ENCODE measurements around the gene PTPRN. TPM values are rescaled to one million over a fixed set of nuclear protein-coding genes. Genes with fewer than 3 reads are reported as not detected.
A peak's percentile ranks its signal among the peaks of the same experiment; 100 is the strongest.

PTPRN gene
- total and polyA plus RNA-seq, 3 donors from 2014 or later = 1.7 to 6.0 (median 3.5) TPM

GRCh38 chr2:219308142-219309101, 779 bp downstream of the PTPRN start:
- Histone ChIP-seq H3K9me3 (no peaks in the 10 kb centered on the region), H3K36me3 (ENCODE audit: low read depth, missing control alignments) (no peaks in the 10 kb centered on the region), H3K27me3 (no peaks in the 10 kb centered on the region), H3K27ac (no peak overlapping the region), H3K4me3 (peak overlapping the region in 1 of 2 donors; percentile 17), H3K4me1 (no peaks in the 10 kb centered on the region)
- peak; percentile 76 for DNase-seq
- intact Hi-C loops (cut with DNase I; ENCODE audit: low total_unique reads) = no loop called here
- TF ChIP-seq CTCF (IDR thresholded peaks at IDR 0.05) (no peak), POLR2A (IDR thresholded peaks at IDR 0.05) (no peak)
- 1 to 3% methylated on average over 22 to 45 of the region's 45 CpGs for WGBS, 2 donors

GRCh38 chr2:219306047-219306446, 3.2 kb downstream of the PTPRN start:
- 81 to 84% methylated on average over 1 of the region's 1 CpG for WGBS, 2 donors
- Histone ChIP-seq H3K27ac (no peak overlapping the region), H3K36me3 (ENCODE audit: low read depth, missing control alignments) (no peaks in the 10 kb centered on the region), H3K4me1 (no peaks in the 10 kb centered on the region), H3K9me3 (no peaks in the 10 kb centered on the region), H3K4me3 (no peak overlapping the region), H3K27me3 (no peaks in the 10 kb centered on the region)
- TF ChIP-seq CTCF (IDR thresholded peaks at IDR 0.05) (no peak), POLR2A (IDR thresholded peaks at IDR 0.05) (no peak)
- DNase-seq = no peak
- intact Hi-C loops (cut with DNase I; ENCODE audit: low total_unique reads) = no loop called here

- H3K27ac ChIP-seq = no peak overlapping the region
- H3K36me3 ChIP-seq (ENCODE audit: low read depth, missing control alignments) = no peaks in the 10 kb centered on the region
- intact Hi-C loops (cut with DNase I; ENCODE audit: low total_unique reads) = no loop called here
- no peak overlapping the region for H3K4me3 ChIP-seq
- no peaks in the 10 kb centered on the region for H3K27me3 ChIP-seq
- WGBS, 2 donors = 59 to 72% methylated on average over 2 of the region's 2 CpGs
- H3K4me1 ChIP-seq = no peaks in the 10 kb centered on the region
- no peak for DNase-seq
- TF ChIP-seq POLR2A (IDR thresholded peaks at IDR 0.05) = no peak
- no peak for TF ChIP-seq CTCF (IDR thresholded peaks at IDR 0.05)
- no peaks in the 10 kb centered on the region for H3K9me3 ChIP-seq
Measured at GRCh38 chr2:219304223-219304622, 5.0 kb downstream of the PTPRN start.

DNA sequence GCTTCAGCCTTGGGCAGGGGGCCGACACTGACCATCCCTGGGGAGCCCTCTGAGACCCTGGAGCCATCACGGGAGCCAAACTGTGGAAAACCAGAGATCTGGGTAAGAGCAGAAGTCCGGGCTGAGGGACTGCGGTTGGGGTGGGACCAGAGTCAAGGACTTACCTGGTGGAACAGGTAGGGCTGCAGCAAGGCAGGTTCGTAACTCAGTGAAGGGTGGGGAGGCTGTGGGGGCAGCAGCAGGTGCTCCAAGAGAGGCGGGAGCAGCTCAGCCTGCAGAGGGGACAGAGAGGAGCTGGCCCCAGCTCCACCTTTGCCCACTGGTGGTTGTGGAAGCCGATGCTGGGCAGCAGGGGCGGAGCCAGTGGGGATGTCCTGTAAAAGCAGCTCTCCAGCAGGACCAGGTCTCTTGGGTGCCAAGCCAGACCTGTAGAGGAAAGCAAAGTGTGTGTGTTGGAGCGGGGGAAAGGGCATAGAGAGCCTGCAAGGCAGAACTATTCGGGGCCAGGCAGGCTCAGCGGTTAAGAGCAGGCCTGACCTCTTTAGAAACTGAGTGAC, 6.7 kb downstream of the PTPRN start:
- TF ChIP-seq CTCF (IDR thresholded peaks at IDR 0.05) = no peak
- TF ChIP-seq POLR2A (IDR thresholded peaks at IDR 0.05) = no peak
- Histone ChIP-seq H3K4me1 (peaks cover 6% of the 10 kb centered on the region), H3K36me3 (ENCODE audit: low read depth, missing control alignments) (no peaks in the 10 kb centered on the region), H3K27me3 (no peaks in the 10 kb centered on the region), H3K9me3 (no peaks in the 10 kb centered on the region), H3K4me3 (no peak overlapping the region), H3K27ac (no peak overlapping the region)
- intact Hi-C loops (cut with DNase I; ENCODE audit: low total_unique reads) = no loop called here
- DNase-seq = no peak
- WGBS, 2 donors = 77 to 85% methylated on average over 9 to 11 of the region's 11 CpGs
